Measurements from ENCODE around the gene SDK2.
"Not testable (repeated sequence)": the region's sequence is repeated elsewhere in the genome, so short reads cannot be mapped to it uniquely, and the experiment has no call there.

SDK2 gene

DNA sequence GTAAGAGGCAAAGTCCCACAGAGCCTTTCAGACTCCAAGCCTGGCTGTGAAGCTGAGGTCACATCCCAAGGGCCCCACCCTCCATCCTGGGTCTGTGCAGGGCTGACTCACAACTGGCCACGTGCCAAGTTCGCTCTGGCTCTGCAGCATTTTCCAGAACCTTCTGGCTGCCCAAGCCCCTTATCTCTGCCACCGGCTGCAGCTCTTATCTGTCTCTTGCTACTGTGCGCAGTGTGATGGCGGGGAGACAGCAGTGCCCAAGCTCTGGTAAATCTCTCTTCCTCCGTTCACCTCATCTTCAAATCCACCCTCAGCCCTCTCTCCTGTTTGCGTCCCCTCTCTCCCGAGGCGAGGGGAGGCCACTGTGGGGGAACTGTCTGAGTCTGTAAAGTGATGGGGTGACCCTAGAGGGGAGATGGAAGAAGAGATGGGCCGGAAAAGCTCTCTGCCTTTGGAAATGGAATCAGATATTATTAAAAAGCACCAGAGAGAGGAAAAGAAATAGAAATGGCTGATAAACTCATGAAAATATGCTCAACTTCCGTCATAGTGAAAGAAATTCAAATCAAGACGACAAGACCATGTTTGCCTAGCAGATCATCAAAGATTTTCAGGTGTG, 169.8 kb downstream of the SDK2 start:
- peak; percentile 3 for DNase-seq

DNA sequence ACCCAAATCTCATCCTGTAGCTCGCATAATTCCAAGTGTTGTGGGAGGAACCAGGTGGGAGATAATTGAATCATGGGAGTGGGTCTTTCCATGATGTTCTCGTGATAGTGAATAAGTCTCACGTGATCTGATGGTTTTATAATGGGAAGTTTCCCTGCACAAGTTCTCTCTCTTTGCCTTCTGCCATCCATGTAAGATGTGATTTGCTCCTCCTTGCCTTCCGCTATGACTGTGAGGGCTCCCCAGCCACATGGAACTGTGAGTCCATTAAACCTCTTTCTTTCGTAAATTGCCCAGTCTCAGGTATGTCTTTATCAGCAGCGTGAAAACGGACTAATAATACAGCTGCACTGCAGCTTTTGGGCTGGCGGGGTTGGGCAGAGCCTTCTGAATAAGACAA, 171.5 kb downstream of the SDK2 start:
- DNase-seq: not testable (repeated sequence)

DNA sequence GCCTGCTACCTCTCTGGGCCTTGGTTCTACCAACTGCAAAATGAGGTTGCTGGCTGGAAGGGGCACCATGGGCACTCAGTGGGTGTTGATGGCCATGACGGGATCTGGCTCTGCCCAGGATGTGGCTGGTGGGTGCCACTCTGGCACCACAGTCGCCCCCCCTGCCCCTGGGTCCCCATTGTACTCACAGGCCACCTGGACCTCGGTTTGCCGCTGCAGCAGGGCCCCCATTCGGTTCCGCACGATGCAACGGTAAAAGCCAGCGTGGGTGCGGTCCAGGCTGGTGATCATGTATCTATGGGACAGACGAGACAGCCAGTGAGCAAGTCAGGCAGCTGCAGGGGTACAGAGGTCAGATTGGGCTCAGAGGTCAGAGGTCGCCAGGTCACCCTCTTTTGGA, 172.3 kb downstream of the SDK2 start:
- no peak for DNase-seq

- no peak for DNase-seq
These were observed 173.9 kb downstream of the SDK2 start for GRCh38 chr17:73470316-73470826.

DNA sequence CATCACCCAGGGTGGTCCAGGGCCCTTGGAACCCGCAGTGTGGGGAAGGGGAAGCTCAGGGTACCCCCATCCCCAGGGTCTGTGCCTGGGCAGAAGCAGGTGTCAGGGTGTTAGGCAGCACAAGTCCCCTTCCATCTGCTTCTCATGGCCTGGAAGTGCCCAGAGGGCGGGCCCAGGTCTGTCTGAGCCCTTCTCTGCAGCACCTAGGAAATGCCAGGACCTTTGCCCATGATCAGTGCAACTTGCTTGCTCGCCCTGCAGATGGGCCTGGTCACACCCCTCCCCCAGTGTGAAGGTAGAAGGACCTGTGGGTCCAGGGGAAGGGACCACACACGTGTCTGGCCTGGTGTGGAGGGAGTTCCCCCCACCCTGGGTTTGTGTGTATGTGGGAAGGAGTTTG, 174.9 kb downstream of the SDK2 start:
- DNase-seq: no peak

DNA sequence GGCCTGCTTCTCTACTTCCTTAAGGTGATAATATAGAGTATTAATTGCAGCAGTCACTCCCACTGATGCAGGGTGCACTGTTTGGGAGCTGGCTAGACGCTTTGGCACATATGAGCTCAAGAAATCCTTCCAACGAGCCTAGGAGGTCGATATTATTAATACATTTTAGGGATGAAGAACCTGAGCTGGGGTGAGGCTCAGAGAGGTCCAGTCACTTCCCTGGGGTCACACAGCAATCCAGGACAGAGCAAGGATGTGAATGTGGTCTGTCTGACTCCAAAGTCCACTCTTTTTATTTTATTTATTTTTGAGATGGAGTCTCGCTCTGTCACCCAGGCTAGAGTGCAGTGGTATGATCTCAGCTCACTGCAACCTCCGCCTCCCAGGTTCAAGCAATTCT, 176.0 kb downstream of the SDK2 start:
- no peak for DNase-seq

GRCh38 chr17:73467651-73468050, 176.6 kb downstream of the SDK2 start:
- DNase-seq: no peak

- no peak for DNase-seq
These were observed 177.4 kb downstream of the SDK2 start for GRCh38 chr17:73466704-73467433.

- no peak for DNase-seq
These were observed 178.4 kb downstream of the SDK2 start for GRCh38 chr17:73465953-73466230.

GRCh38 chr17:73465130-73465952, 178.9 kb downstream of the SDK2 start:
- no peak for DNase-seq

DNA sequence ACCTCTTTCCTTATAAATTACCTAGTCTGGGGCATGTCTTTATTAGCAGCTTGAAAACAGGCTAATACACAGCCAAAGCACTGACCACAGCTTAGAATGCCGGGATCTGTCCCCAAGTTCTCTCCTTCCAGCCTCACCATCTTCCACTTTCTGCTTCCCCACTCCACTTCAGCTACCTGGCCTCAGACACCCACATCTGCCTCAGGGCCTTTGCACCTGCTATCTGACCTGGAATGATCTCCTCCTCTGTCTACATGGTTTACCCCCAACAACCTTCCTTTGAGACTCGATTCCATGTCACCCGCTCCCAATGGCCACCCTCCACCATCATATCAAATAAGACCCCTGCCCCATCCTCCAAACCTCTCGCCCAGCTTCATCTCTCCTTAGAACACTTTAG, 179.8 kb downstream of the SDK2 start:
- DNase-seq: no peak

GRCh38 chr17:73463821-73464220, 180.4 kb downstream of the SDK2 start:
- no peak for DNase-seq

GRCh38 chr17:73462823-73463222, 181.4 kb downstream of the SDK2 start:
- DNase-seq: no peak

DNA sequence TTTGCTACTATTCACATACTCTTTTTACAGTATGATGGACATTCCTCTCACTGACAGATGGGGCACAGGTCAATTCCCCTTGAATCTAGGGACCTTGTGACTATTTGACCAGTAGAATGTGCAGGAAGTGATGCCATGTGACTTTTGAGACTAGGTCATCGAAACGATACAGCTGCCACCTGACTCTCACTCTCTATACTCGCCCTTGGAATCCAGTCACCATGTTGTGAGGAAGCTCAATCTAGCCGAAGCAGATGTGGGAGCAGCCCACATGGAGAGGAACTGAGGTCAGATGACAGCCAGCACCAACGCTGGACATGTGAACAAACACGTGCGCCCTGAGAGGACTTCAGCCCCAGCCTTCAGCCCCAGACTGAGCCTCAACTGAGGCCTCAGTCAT, 184.3 kb downstream of the SDK2 start:
- no peak for DNase-seq

GRCh38 chr17:73455767-73456166, 188.5 kb downstream of the SDK2 start:
- no peak for DNase-seq

DNA sequence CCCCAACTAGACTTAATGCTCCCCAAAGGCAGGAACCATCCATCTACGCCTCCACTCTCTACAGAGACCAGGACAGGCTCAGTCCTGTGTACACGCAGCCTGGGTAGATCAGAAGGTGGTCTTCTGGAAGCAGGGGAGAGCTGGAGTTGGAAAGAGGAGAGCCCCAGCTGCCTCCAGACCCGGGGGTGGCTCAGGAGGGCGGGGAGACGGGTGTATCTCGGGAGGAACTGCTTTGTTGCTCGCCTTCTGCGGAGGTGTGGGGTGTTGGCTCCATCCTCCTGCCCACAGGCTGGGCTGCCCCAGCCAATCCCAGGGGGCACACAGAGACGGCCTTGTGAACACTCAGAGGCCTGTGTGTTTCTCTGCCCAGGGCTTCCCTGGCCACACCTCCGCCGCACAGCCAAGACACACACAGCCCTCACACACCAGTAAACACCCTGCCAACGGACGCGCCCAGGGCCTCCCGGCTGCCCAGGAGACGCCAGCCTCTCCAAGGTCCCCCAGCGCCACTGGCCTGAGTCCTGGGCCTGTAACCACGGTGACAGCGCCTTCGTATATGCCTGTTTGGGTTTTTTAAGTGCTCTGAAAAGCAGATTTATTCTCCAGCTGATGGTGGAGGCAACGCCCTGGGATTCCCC, 189.1 kb downstream of the SDK2 start:
- no peak for DNase-seq

- not testable (repeated sequence) for DNase-seq
These were observed 190.8 kb downstream of the SDK2 start for GRCh38 chr17:73453494-73453893.

DNA sequence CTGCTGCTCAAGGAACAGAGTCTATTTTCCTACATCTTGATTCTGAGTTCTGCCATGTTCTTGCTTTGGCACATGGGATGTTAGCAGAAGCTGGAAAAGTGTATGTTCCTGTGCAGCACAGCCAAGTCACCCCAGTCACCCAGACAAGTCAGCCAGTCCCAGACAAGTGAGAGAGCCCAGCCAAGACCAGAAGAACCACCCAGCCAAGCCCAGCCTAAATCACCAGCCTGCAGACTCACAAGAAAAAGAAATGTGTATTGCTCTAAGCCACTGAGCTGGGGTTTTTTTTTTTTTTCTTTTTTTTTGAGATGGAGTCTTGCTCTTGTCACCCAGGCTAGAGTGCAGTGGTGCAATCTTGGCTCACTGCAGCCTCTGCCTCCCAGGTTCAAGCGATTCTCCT, 191.2 kb downstream of the SDK2 start:
- DNase-seq: no peak

DNA sequence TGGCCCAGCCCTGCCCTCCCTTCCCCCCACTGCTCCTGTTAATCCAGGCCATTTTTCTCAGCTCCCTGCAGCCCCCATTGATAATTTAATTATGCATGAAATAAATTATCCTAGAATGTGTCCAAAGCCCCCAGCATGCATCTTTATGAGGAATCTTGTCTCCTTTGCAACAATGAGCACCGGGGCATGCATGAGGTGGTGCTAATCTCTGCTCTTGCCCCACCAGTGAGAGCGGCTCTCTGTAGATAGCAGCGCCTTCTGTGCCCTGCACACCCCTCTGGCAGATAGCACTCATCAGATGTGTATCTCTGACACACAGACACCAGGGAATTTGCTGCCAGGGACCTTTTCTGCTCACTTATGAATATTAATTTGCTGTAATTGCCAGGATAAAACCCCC, 192.2 kb downstream of the SDK2 start:
- no peak for DNase-seq

DNA sequence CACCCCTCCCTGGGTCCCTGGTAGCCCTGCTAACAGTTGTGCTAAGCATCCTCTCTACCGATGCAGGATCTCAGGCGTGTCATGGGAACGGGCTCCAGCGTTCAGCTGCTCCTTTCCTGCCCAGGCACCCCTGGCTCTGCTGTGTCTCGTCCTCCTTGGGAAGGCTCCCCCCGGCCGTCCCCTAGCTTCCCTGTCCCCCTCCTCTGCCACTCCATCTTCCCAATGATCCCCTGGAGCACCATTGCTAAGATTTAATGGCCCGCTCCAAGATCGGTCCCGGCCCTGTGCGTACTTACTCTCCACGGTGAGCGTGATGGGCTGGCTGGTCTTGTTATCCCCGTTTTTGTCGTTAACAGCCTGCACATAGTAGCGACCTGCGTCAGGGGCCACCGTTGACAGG, 196.9 kb downstream of the SDK2 start:
- DNase-seq: no peak

GRCh38 chr17:73446617-73447016, 197.6 kb downstream of the SDK2 start:
- DNase-seq: no peak

- no peak for DNase-seq
These were observed 198.8 kb downstream of the SDK2 start for GRCh38 chr17:73445466-73445865.

DNA sequence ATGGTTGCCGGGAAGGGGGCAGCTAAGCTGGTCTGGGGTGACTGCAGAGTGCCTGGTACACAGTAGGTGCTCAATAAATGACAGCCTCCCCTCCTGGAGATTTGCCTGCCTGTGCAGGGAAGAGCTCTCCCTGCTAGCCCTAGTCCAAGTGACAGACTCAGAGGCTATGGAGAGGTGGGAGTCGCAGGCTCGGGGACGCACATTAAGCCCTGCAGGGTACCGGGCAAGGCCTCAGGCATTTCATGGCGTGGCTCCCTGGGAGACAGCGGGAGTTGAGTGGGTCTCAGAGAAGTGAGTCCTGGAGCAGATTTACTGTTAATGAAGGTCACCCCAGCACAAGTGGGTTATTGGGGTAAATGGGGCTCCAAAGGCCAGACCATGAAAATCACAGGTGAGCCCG, 200.2 kb downstream of the SDK2 start:
- no peak for DNase-seq

GRCh38 chr17:73439597-73439996, 204.6 kb downstream of the SDK2 start:
- DNase-seq: no peak

Measured in activated CD4-positive, alpha-beta T cell treated with anti-CD3 and anti-CD28 coated beads, Interleukin-2, amount 50 U/mL, for 1 hour (primary cell).